K562 (cell line): Measurements from ENCODE around the gene ITPKB. TPM values are rescaled to one million over a fixed set of nuclear protein-coding genes. Genes with fewer than 3 reads are reported as not detected.

Source experiments
- ATAC-seq: fragments of 200-7000 bp; cut with Tn5 transposase; 3 replicates; pipeline ENCODE4 v1.9.1; 2020; ENCODE audit warnings: moderate library complexity
- BruUV-seq: library from RNA; stranded (reverse); fragments of 400-500 nt; replicated peaks from 2 replicates; lab custom pipeline; 2021; lab: Mats Ljungman, UMichigan
- CTCF ChIA-PET: fragments of 300-600 bp; formaldehyde crosslinking; extraction: SDS; loops from one replicate; lab custom pipeline; 2021; ENCODE audit warnings: low intra/inter-chr PET ratio; lab: Yijun Ruan, JAX
- POLR2A ChIA-PET: fragments of 300-600, 350-650 bp; sonication (Branson Sonifier 250); formaldehyde crosslinking; extraction: SDS; loops from one replicate; lab custom pipeline; 2021; ENCODE audit warnings: antibody characterized with exemption, inconsistent platforms; lab: Yijun Ruan, JAX
- DNase-seq, 4 experiments: peaks; one replicate each; pipeline versions ENCODE4 v3.0.0 to v3.0.0-alpha.2; 2011 to 2018; ENCODE audit warnings: low spot score in 3 of 4, mixed read lengths in 3 of 4; ENCODE audit errors: extremely low read depth in 1 of 4
- FAIRE-seq: peaks from 2 replicates; lab custom pipeline; 2011; peaks lifted over from hg19 to GRCh38; lab: Jason Lieb, UNC
- H2AFZ ChIP-seq: 2 replicates; pipeline ENCODE4 v1.6.0; 2011; ENCODE audit warnings: low read depth, low read length, control low read depth, inconsistent platforms
- H3K27ac ChIP-seq: fragments of 200-600 bp; 3 replicates; pipeline ENCODE4 v1.8.0; 2011; ENCODE audit warnings: low read depth, mild to moderate bottlenecking, control low read depth, inconsistent platforms, low read length, moderate library complexity, mixed read lengths; ENCODE audit errors: extremely low read depth
- H3K27me3 ChIP-seq, 2 experiments: fragments of 300-600 bp in 1 of 2; 2 replicates in 1 of 2; 3 replicates in 1 of 2; pipeline versions ENCODE4 v1.6.0 to v1.8.0; 2011; ENCODE audit warnings: inconsistent platforms in 2 of 2, low read length in 2 of 2, mild to moderate bottlenecking in 1 of 2, mixed read lengths in 1 of 2, moderate library complexity in 1 of 2; ENCODE audit not compliant: control insufficient read depth in 2 of 2, insufficient read depth in 2 of 2
- H3K36me3 ChIP-seq: fragments of 300-600 bp; 3 replicates; pipeline ENCODE4 v1.8.0; 2011; ENCODE audit warnings: mild to moderate bottlenecking, low read length, inconsistent platforms; ENCODE audit not compliant: control insufficient read depth, insufficient read depth
- H3K4me1 ChIP-seq, 2 experiments: fragments of 200-600 bp in 1 of 2; replicated peaks in 1 of 2; 2 replicates in 1 of 2; 3 replicates in 1 of 2; pipeline versions ENCODE4 v1.5.1 to v1.8.0; 2011; ENCODE audit warnings: inconsistent platforms in 2 of 2, low read length in 2 of 2, mild to moderate bottlenecking in 1 of 2, mixed read lengths in 1 of 2, moderate library complexity in 1 of 2; ENCODE audit not compliant: control insufficient read depth in 2 of 2, insufficient read depth in 2 of 2
- H3K4me2 ChIP-seq: 2 replicates; pipeline ENCODE4 v1.6.1; 2011; ENCODE audit warnings: low read length, control low read depth, inconsistent platforms, mixed read lengths; ENCODE audit not compliant: insufficient read depth
- H3K4me3 ChIP-seq: fragments of 200-600 bp; sonication (generic), shearing (Covaris generic); 2 replicates; pipeline ENCODE4 v1.5.1; 2016; ENCODE audit warnings: control low read depth, inconsistent platforms
- H3K79me2 ChIP-seq: fragments of 200-600 bp; 3 replicates; pipeline ENCODE4 v1.8.0; 2011; ENCODE audit warnings: low read length, inconsistent platforms; ENCODE audit not compliant: control insufficient read depth, insufficient read depth
- H3K9ac ChIP-seq, 2 experiments: 2 replicates each; pipeline versions ENCODE4 v1.6.0 to v1.6.1; 2011; ENCODE audit warnings: low read depth in 2 of 2, low read length in 2 of 2, control low read depth in 1 of 2, inconsistent platforms in 1 of 2, mild to moderate bottlenecking in 1 of 2, mixed read lengths in 1 of 2; ENCODE audit not compliant: insufficient read depth in 1 of 2
- H3K9me1 ChIP-seq: one replicate; pipeline ENCODE4 v1.6.0; 2011; ENCODE audit warnings: inconsistent platforms, mild to moderate bottlenecking, low read length, moderate library complexity; ENCODE audit not compliant: control insufficient read depth, insufficient read depth
- H3K9me3 ChIP-seq: replicated peaks from 2 replicates; pipeline ENCODE4 v1.5.1; 2011; ENCODE audit warnings: low read depth, low read length, inconsistent platforms; ENCODE audit not compliant: control insufficient read depth, insufficient read depth
- H4K20me1 ChIP-seq: replicated peaks from 2 replicates; pipeline ENCODE4 v1.6.1; 2011; ENCODE audit warnings: low read length, inconsistent platforms, mixed read lengths; ENCODE audit not compliant: control insufficient read depth, insufficient read depth
- CC2D1A ChIP-seq: fragments of 450-650 bp; IDR thresholded peaks from 2 replicates; pipeline ENCODE4 v1.6.1; 2017; ENCODE audit warnings: mild to moderate bottlenecking
- ELF1 ChIP-seq: fragments of 200-800 bp; sonication (Bioruptor generic); IDR thresholded peaks from 2 replicates; pipeline ENCODE4 v1.6.1; 2016; ENCODE audit warnings: missing genetic modification characterization, missing compliant biosample characterization
- FOXJ2 ChIP-seq: fragments of 200-800 bp; sonication (Bioruptor generic); IDR thresholded peaks from 2 replicates; pipeline ENCODE4 v1.6.1; 2016; ENCODE audit warnings: missing genetic modification characterization, missing compliant biosample characterization
- HCFC1 ChIP-seq: IDR thresholded peaks from 2 replicates; pipeline ENCODE4 v1.6.1; 2012; ENCODE audit warnings: low read depth, low read length, improper control_type of control experiment
- HMBOX1 ChIP-seq: sonication (generic); IDR thresholded peaks from 2 replicates; pipeline ENCODE4 v1.6.1; 2016
- MAZ ChIP-seq, 2 experiments: fragments of 450-650 bp in 1 of 2; sonication (generic) in 1 of 2; formaldehyde crosslinking; IDR thresholded peaks in 1 of 2; conservative IDR thresholded peaks in 1 of 2; 2 replicates each; pipeline versions ENCODE4 v1.4.0 to v1.5.0; 2020; ENCODE audit warnings: mild to moderate bottlenecking in 1 of 2, missing genetic modification reagents in 1 of 2
- MEIS2 ChIP-seq: fragments of 450-650 bp; IDR thresholded peaks from 2 replicates; pipeline ENCODE4 v1.6.1; 2014; ENCODE audit warnings: mild to moderate bottlenecking; ENCODE audit not compliant: partially characterized antibody
- NR2C1 ChIP-seq, 2 experiments: fragments of 450-650 bp; IDR thresholded peaks; 2 replicates each; pipeline ENCODE4 v1.6.1; 2017; ENCODE audit warnings: mild to moderate bottlenecking in 2 of 2, antibody characterized with exemption in 1 of 2, inconsistent platforms in 1 of 2, missing compliant biosample characterization in 1 of 2, missing genetic modification characterization in 1 of 2
- ZNF77 ChIP-seq: fragments of 250-450 bp; sonication (Bioruptor Pico); IDR thresholded peaks from 2 replicates; pipeline ENCODE4 v1.5.0; 2020
- WGBS: fragments of 100-300 bp; shearing (Covaris generic); methylation state at CpG from one replicate; pipeline ENCODE4 v1.1.6; 2016; ENCODE audit warnings: low coverage, mixed read lengths; ENCODE audit not compliant: insufficient coverage; ENCODE audit errors: missing lambda C conversion rate; 5-methylcytosine and 5-hydroxymethylcytosine counted together
- in situ Hi-C: fragments of 300-500 bp; cut with MboI; formaldehyde crosslinking; loops from 4 replicates; pipeline ENCODE4 v1.15.0; 2018; ENCODE audit warnings: inconsistent platforms, mixed read lengths
- intact Hi-C: fragments of 100-400 bp; cut with micrococcal nuclease; formaldehyde crosslinking; loops from 2 replicates; pipeline ENCODE4 v1.14.2; 2022
- polyA plus RNA-seq, 8 experiments: library from polyadenylated mRNA; depleted of rRNA in 4 of 8; stranded (reverse) in 5 of 8; unstranded in 3 of 8; fragments of >200 nt; fragmentation: Nextera tagmentation in 2 of 8; fragmentation: Illumina TruSeq in 1 of 8; extraction: Ambion mirVana in 2 of 8; extraction: Trizol in 1 of 8; gene quantifications; 2 replicates each; pipeline versions ENCODE4 v1.2.1 to v1.2.3, GENCODE V29; 2011 to 2014; ENCODE audit warnings: inconsistent platforms in 1 of 8, missing spikeins in 1 of 8
- total RNA-seq, 7 experiments: library from RNA; depleted of rRNA in 6 of 7; stranded (reverse); fragments of >200 nt in 6 of 7; fragmentation: Illumina TruSeq in 2 of 7; extraction: Trizol in 2 of 7; gene quantifications; 2 replicates each; pipeline versions ENCODE4 v1.2.1 to v1.2.3, GENCODE V29; 2011 to 2021; ENCODE audit warnings: low replicate concordance in 1 of 7
- TF ChIP-seq, protein P1 (sequence below): fragments of 250-450 bp; sonication (Bioruptor Pico); IDR thresholded peaks from 2 replicates; pipeline ENCODE4 v1.6.1; 2021; ENCODE audit warnings: mild to moderate bottlenecking
- TF ChIP-seq, protein P2 (sequence below): fragments of 250-450 bp; sonication (Bioruptor Pico); IDR thresholded peaks from 2 replicates; pipeline ENCODE4 v1.5.0; 2021; ENCODE audit warnings: mild to moderate bottlenecking, moderate library complexity
- TF ChIP-seq, protein P3 (sequence below): sonication (generic); formaldehyde crosslinking; IDR thresholded peaks from 2 replicates; pipeline ENCODE4 v1.9.0; 2022; ENCODE audit warnings: mild to moderate bottlenecking, missing genetic modification reagents

Gene ITPKB
- total and polyA plus RNA-seq, 9 of the 15 experiments (the other 6 are each of a cell fraction or from before 2014, with no cell fraction given): 0.01 to 0.22 TPM; not detected in 7

- TF ChIP-seq, protein P1, sequence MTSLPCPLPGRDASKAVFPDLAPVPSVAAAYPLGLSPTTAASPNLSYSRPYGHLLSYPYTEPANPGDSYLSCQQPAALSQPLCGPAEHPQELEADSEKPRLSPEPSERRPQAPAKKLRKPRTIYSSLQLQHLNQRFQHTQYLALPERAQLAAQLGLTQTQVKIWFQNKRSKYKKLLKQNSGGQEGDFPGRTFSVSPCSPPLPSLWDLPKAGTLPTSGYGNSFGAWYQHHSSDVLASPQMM (CRISPR knock-in tag): no peak
- TF ChIP-seq ELF1 (tag) (peak; percentile 69; the same call in 1 of the 2 replicates), FOXJ2 (no peak), NR2C1 (IDR thresholded peaks at IDR 0.05) (no peak), NR2C1 (tag; IDR thresholded peaks at IDR 0.05) (no peak), MEIS2 (no peak), MAZ (CRISPR knock-in tag; conservative IDR thresholded peaks at IDR 0.05 in 1 of 2, IDR thresholded peaks at IDR 0.05 in 1 of 2) (peak in 1 of 2 experiments; percentile 97; a peak in 3 of 4 replicates)
Measured at GRCh38 chr1:226702957-226703831, 35.9 kb downstream of the ITPKB start (continued).

DNA sequence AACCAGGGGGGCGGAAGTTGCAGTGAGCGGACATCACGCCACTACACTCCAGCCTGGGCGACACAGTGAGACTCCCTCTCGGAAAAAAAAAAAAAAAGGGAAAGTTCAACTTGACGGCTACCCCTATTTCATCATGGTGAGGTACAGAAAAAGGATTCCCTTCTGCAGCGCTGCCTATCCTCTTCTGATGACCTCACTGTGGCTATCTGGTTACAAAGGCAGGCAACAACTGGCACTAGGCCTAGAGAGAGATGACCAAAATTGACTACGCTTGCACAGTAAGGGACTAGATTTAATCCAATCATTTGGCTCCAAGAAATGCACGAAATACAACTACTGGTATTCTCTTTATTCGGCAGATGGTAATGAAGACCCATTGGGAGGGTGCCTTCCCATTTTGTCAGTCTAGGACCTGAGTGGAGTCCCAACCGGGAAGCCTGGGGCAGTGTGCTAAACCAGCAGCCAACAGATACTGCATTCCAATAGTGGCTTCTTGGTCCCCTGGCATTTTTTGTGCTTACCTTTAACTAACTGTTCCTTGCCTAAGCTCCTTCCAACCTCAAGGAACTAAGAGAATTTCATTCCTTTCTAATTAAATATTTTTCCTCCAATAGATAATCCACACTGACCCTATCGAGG lies 36.6 kb downstream of the ITPKB start:
- H3K9ac ChIP-seq: no peak overlapping the region
- peaks cover 25 to 52% of the 10 kb centered on the region in 2 experiments for H3K27me3 ChIP-seq
- in situ Hi-C loops: no loop called here
- WGBS: 43% methylated on average over 11 of the region's 12 CpGs
- H3K4me2 ChIP-seq: no peak overlapping the region
- ChIA-PET POLR2A (interaction anchor here (1.1 kb wide), 1 partner anchor 115 kb away, joined by 3 read pairs; no protein-coding TSS in a partner anchor), CTCF (no interaction called here)
- no peaks in the 10 kb centered on the region for H3K79me2 ChIP-seq
- no peaks in the 10 kb centered on the region for H4K20me1 ChIP-seq
- no peak for FAIRE-seq
- H2AFZ ChIP-seq: peak overlapping the region; percentile 95; the same call in 1 of the 2 replicates
- peak; percentile 30; the same call in 2 of the 3 replicates for ATAC-seq
- no peaks in the 10 kb centered on the region for H3K36me3 ChIP-seq
- H3K4me3 ChIP-seq: no peak overlapping the region
- BruUV-seq: no TSS peak
- no peak overlapping the region for H3K27ac ChIP-seq
- intact Hi-C loops: no loop called here
- no peak for DNase-seq
- H3K9me1 ChIP-seq: no peaks in the 10 kb centered on the region
- H3K4me1 ChIP-seq: peaks cover 8 to 9% of the 10 kb centered on the region in 2 experiments; a peak in 2 of 5 replicates
- H3K9me3 ChIP-seq: no peaks in the 10 kb centered on the region
- TF ChIP-seq ZNF77 (CRISPR knock-in tag) (no peak), CC2D1A (no peak), HCFC1 (no peak), HMBOX1 (0 out of 2 replicates have a peak, but pooled peaks have one; percentile 22)
- TF ChIP-seq, protein P2, sequence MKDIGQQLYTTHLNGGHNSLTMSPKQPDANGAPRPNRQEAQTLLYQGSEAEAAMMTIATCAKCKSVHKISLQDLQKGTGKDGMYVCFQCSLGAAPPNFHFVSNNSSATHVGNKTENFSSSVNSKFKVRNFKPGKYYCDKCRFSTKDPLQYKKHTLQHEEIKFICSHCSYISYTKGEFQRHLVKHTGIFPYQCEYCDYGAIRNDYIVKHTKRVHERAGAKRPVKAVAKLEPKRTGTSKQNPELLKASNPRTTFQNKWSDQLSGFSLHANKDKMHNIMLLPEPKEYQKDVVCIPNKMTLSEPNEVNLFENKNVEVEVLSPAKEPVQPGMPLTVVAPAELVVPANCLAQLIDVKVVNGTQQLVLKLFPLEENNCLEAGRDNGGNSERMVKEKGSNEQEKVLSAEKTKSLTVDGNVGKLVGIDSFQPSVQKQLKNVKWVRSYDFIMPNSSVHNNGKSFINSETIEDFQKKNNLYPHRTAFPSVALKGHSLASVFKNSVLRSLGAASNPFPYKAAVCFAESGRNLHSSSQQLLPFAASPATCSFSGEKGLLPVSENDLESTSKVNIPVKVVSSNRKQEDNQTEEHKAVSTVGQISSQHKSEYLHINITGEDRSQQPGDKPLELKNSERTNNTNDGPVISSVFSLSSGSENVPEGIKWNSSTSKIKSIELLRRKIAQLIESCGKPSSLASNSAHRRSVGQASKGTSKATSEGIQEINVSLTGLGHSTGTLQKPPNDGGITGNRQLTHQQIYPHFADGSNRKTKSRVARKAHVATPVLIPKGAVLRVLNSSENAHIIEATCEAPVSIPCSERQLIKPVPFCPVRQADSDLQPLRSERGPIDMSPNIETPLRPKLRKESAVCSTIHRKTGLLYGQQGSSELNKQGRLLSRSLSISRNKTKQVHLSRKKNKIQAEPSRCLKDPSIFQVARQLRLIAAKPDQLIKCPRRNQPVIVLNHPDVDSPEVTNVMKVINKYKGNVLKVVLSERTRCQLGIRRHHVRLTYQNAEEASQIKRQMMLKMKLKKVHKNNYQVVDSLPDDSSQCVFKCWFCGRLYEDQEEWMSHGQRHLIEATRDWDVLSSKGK (CRISPR knock-in tag): no peak
- TF ChIP-seq, protein P3, sequence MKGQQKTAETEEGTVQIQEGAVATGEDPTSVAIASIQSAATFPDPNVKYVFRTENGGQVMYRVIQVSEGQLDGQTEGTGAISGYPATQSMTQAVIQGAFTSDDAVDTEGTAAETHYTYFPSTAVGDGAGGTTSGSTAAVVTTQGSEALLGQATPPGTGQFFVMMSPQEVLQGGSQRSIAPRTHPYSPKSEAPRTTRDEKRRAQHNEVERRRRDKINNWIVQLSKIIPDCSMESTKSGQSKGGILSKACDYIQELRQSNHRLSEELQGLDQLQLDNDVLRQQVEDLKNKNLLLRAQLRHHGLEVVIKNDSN: no peak
